ENCODE data around the gene KAZALD1. TPM values are rescaled to one million over a fixed set of nuclear protein-coding genes. Genes with fewer than 3 reads are reported as not detected.

The KAZALD1 gene
- total RNA-seq, 2 experiments from 2014 or later: 0.72 to 0.90 TPM

- POLR2A ChIA-PET: no interaction called here
- no peaks in the 10 kb centered on the region for H3K4me1 Mint-ChIP-seq (ENCODE audit: low read depth)
- peaks cover 34% of the 10 kb centered on the region for H3K27me3 Mint-ChIP-seq
- TF ChIP-seq, protein P1, sequence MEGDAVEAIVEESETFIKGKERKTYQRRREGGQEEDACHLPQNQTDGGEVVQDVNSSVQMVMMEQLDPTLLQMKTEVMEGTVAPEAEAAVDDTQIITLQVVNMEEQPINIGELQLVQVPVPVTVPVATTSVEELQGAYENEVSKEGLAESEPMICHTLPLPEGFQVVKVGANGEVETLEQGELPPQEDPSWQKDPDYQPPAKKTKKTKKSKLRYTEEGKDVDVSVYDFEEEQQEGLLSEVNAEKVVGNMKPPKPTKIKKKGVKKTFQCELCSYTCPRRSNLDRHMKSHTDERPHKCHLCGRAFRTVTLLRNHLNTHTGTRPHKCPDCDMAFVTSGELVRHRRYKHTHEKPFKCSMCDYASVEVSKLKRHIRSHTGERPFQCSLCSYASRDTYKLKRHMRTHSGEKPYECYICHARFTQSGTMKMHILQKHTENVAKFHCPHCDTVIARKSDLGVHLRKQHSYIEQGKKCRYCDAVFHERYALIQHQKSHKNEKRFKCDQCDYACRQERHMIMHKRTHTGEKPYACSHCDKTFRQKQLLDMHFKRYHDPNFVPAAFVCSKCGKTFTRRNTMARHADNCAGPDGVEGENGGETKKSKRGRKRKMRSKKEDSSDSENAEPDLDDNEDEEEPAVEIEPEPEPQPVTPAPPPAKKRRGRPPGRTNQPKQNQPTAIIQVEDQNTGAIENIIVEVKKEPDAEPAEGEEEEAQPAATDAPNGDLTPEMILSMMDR (IDR thresholded peaks at IDR 0.05): no peak
- intact Hi-C loops (cut with micrococcal nuclease): no loop called here
- H3K27ac Mint-ChIP-seq: no peak overlapping the region
- no peak overlapping the region for H3K4me3 Mint-ChIP-seq
- ATAC-seq (no peak), DNase-seq (no peak)
- CTCF ChIA-PET: interaction anchor here (1.3 to 14.0 kb wide), 3 partner anchors 9 to 40 kb away, joined by 4 to 507 read pairs (median 5); no protein-coding TSS in a partner anchor
- no peaks in the 10 kb centered on the region for H3K36me3 Mint-ChIP-seq (ENCODE audit: low read depth)
- no peaks in the 10 kb centered on the region for H3K9me3 Mint-ChIP-seq
Measured at GRCh38 chr10:101103430-101103829, 41.6 kb downstream of the KAZALD1 start.

- intact Hi-C loops (cut with micrococcal nuclease): no loop called here
- Mint-ChIP-seq H3K4me1 (ENCODE audit: low read depth) (no peaks in the 10 kb centered on the region), H3K27ac (no peak overlapping the region), H3K36me3 (ENCODE audit: low read depth) (no peaks in the 10 kb centered on the region), H3K27me3 (peaks cover 30% of the 10 kb centered on the region), H3K9me3 (no peaks in the 10 kb centered on the region), H3K4me3 (no peak overlapping the region)
- TF ChIP-seq, protein P1 (IDR thresholded peaks at IDR 0.05): no peak
- POLR2A ChIA-PET: no interaction called here
- CTCF ChIA-PET: interaction anchor here (1.3 to 5.4 kb wide), 3 partner anchors 10 to 225 kb away, joined by 3 to 36 read pairs (median 25); no protein-coding TSS in a partner anchor
- ATAC-seq (no peak), DNase-seq (no peak)
Measured at GRCh38 chr10:101106351-101106750, 44.6 kb downstream of the KAZALD1 start.

DNA sequence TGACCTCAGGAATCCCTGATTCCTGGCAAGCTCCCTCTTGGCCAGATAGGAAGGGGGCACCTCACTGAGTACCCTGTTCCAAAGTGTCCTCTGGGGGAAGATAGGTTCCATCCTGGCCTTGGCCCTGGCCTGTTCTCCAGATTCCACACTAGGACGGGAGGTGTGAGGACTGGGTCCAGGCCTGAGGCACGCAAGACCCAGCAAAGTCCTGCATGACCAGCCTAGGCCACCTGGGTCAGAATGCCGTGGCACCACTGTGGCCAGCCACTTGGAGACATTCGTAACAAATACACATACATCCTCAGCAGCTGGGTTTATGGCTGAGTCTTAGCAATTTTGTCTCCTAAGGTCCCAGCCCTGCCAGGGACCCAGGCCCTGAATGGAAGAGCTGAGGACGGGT is 46.0 kb downstream of the KAZALD1 start:
- ATAC-seq (no peak), DNase-seq (no peak)
- no peak overlapping the region for H3K27ac Mint-ChIP-seq
- CTCF ChIA-PET: interaction anchor here (1.1 to 5.4 kb wide), 5 partner anchors 12 to 224 kb away, joined by 3 to 36 read pairs (median 5); no protein-coding TSS in a partner anchor
- POLR2A ChIA-PET: no interaction called here
- H3K9me3 Mint-ChIP-seq: no peaks in the 10 kb centered on the region
- H3K4me3 Mint-ChIP-seq: no peak overlapping the region
- no peaks in the 10 kb centered on the region for H3K36me3 Mint-ChIP-seq (ENCODE audit: low read depth)
- H3K4me1 Mint-ChIP-seq (ENCODE audit: low read depth): no peaks in the 10 kb centered on the region
- TF ChIP-seq, protein P1 (IDR thresholded peaks at IDR 0.05): no peak
- intact Hi-C loops (cut with micrococcal nuclease): no loop called here
- H3K27me3 Mint-ChIP-seq: peaks cover 25% of the 10 kb centered on the region

GRCh38 chr10:101110856-101111523 is 49.2 kb downstream of the KAZALD1 start:
- no peak overlapping the region for H3K27ac Mint-ChIP-seq
- H3K27me3 Mint-ChIP-seq: peaks cover 27% of the 10 kb centered on the region
- H3K4me3 Mint-ChIP-seq: no peak overlapping the region
- ATAC-seq: no peak
- no peaks in the 10 kb centered on the region for H3K4me1 Mint-ChIP-seq (ENCODE audit: low read depth)
- H3K36me3 Mint-ChIP-seq (ENCODE audit: low read depth): no peaks in the 10 kb centered on the region
- intact Hi-C loops (cut with micrococcal nuclease): no loop called here
- DNase-seq: no peak
- CTCF ChIA-PET: interaction anchor here (1.2 to 5.4 kb wide), 2 partner anchors 12 to 31 kb away, joined by 3 to 25 read pairs; no protein-coding TSS in a partner anchor
- POLR2A ChIA-PET: interaction anchor here (0.6 kb wide), 1 partner anchor 435 kb away, joined by 3 read pairs; no protein-coding TSS in a partner anchor
- H3K9me3 Mint-ChIP-seq: no peaks in the 10 kb centered on the region
- TF ChIP-seq, protein P1 (IDR thresholded peaks at IDR 0.05): no peak

- no peaks in the 10 kb centered on the region for H3K9me3 Mint-ChIP-seq
- no peak overlapping the region for H3K27ac Mint-ChIP-seq
- no peaks in the 10 kb centered on the region for H3K4me1 Mint-ChIP-seq (ENCODE audit: low read depth)
- no peak for ATAC-seq
- intact Hi-C loops (cut with micrococcal nuclease): no loop called here
- CTCF ChIA-PET: no interaction called here
- H3K27me3 Mint-ChIP-seq: peaks cover 30% of the 10 kb centered on the region
- no peak overlapping the region for H3K4me3 Mint-ChIP-seq
- TF ChIP-seq, protein P1 (IDR thresholded peaks at IDR 0.05): no peak
- POLR2A ChIA-PET: no interaction called here
- no peaks in the 10 kb centered on the region for H3K36me3 Mint-ChIP-seq (ENCODE audit: low read depth)
- DNase-seq: no peak
Measured at GRCh38 chr10:101111547-101111946, 49.8 kb downstream of the KAZALD1 start.

All from activated CD8-positive, alpha-beta T cell treated with anti-CD3 and anti-CD28 coated beads for 36 hours (primary cell).